IMR-90 (cell line): Measurements from ENCODE around the gene GBE1. TPM values are rescaled to one million over a fixed set of nuclear protein-coding genes. Genes with fewer than 3 reads are reported as not detected.

Experiments
- ATAC-seq: fragments of 200-7000 bp; cut with Tn5 transposase; 2 replicates; pipeline ENCODE4 v1.9.1; 2020; ENCODE audit warnings: low read depth, mild to moderate bottlenecking, moderate library complexity
- BruUV-seq: library from RNA; stranded (reverse); fragments of 400-500 nt; replicated peaks from 2 replicates; lab custom pipeline; 2021; lab: Mats Ljungman, UMichigan
- CTCF ChIA-PET: fragments of 300-600 bp; formaldehyde crosslinking; extraction: SDS; loops from one replicate; lab custom pipeline; 2021; ENCODE audit warnings: antibody characterized with exemption; lab: Yijun Ruan, JAX
- POLR2A ChIA-PET: fragments of 300-600 bp; sonication (Branson Sonifier 250); formaldehyde crosslinking; loops from one replicate; lab custom pipeline; 2022; ENCODE audit warnings: antibody characterized with exemption; ENCODE audit not compliant: unreplicated experiment; lab: Charles Lee
- DNase-seq: peaks from one replicate; pipeline ENCODE4 v3.0.0; 2013
- H2AFZ ChIP-seq: replicated peaks from 2 replicates; pipeline ENCODE3; 2013; ENCODE audit warnings: low read length, mild to moderate bottlenecking; ENCODE audit not compliant: poor library complexity
- H2AK5ac ChIP-seq: 2 replicates; pipeline ENCODE4 v1.6.1; 2013; ENCODE audit warnings: low read depth, low read length, inconsistent platforms
- H2AK9ac ChIP-seq: replicated peaks from 2 replicates; pipeline ENCODE3; 2013; ENCODE audit warnings: mild to moderate bottlenecking, low read depth, low read length, moderate library complexity; ENCODE audit not compliant: poor library complexity
- H2BK120ac ChIP-seq: 2 replicates; pipeline ENCODE4 v1.6.1; 2013; ENCODE audit warnings: low read depth, low read length, inconsistent platforms
- H2BK15ac ChIP-seq: 3 replicates; pipeline ENCODE4 v1.6.1; 2013; ENCODE audit warnings: low read depth, low read length, inconsistent platforms
- H2BK20ac ChIP-seq: 2 replicates; pipeline ENCODE4 v1.6.1; 2013; ENCODE audit warnings: low read depth, mild to moderate bottlenecking, inconsistent platforms, low read length, moderate library complexity
- H2BK5ac ChIP-seq: 2 replicates; pipeline ENCODE4 v1.6.1; 2013; ENCODE audit warnings: mild to moderate bottlenecking, low read depth, low read length, inconsistent platforms; ENCODE audit not compliant: poor library complexity, severe bottlenecking
- H3K14ac ChIP-seq: replicated peaks from 2 replicates; pipeline ENCODE4 v1.6.1; 2013; ENCODE audit warnings: low read depth, low read length, inconsistent platforms
- H3K18ac ChIP-seq: 2 replicates; pipeline ENCODE4 v1.6.1; 2013; ENCODE audit warnings: low read depth, low read length, control low read depth
- H3K23ac ChIP-seq: 2 replicates; pipeline ENCODE4 v1.6.1; 2013; ENCODE audit warnings: low read depth, low read length, inconsistent platforms
- H3K27ac ChIP-seq: 2 replicates; pipeline ENCODE4 v1.5.1; 2013; ENCODE audit warnings: mild to moderate bottlenecking, control low read depth, low read length; ENCODE audit not compliant: insufficient read depth
- H3K27me3 ChIP-seq: 2 replicates; pipeline ENCODE4 v1.6.1; 2013; ENCODE audit warnings: low read length; ENCODE audit not compliant: control insufficient read depth, insufficient read depth
- H3K36me3 ChIP-seq: 2 replicates; pipeline ENCODE4 v1.6.1; 2013; ENCODE audit warnings: low read length, mixed read lengths; ENCODE audit not compliant: control insufficient read depth, insufficient read depth
- H3K4ac ChIP-seq: 2 replicates; pipeline ENCODE4 v1.6.1; 2013; ENCODE audit warnings: low read depth, low read length, inconsistent platforms
- H3K4me1 ChIP-seq: 2 replicates; pipeline ENCODE4 v1.6.1; 2013; ENCODE audit warnings: low read length, mixed read lengths; ENCODE audit not compliant: control insufficient read depth, insufficient read depth
- H3K4me2 ChIP-seq: 2 replicates; pipeline ENCODE4 v1.6.1; 2013; ENCODE audit warnings: low read depth, mild to moderate bottlenecking, control low read depth, low read length, moderate library complexity
- H3K4me3 ChIP-seq: 2 replicates; pipeline ENCODE4 v1.5.1; 2013; ENCODE audit warnings: low read depth, mild to moderate bottlenecking, control low read depth, low read length, moderate library complexity; ENCODE audit not compliant: insufficient read depth
- H3K56ac ChIP-seq: 2 replicates; pipeline ENCODE4 v1.6.1; 2013; ENCODE audit warnings: low read length, inconsistent platforms; ENCODE audit not compliant: insufficient read depth; ENCODE audit errors: extremely low read depth
- H3K79me1 ChIP-seq, 2 experiments: 2 replicates each; pipeline ENCODE4 v1.6.1; 2013; ENCODE audit warnings: low read length in 2 of 2, inconsistent platforms in 1 of 2, low read depth in 1 of 2
- H3K9ac ChIP-seq: 2 replicates; pipeline ENCODE4 v1.6.1; 2013; ENCODE audit warnings: low read depth, low read length, control low read depth
- H3K9me1 ChIP-seq: 2 replicates; pipeline ENCODE4 v1.6.1; 2013; ENCODE audit warnings: low read length, inconsistent platforms; ENCODE audit not compliant: insufficient read depth
- H3K9me3 ChIP-seq: 2 replicates; pipeline ENCODE4 v1.6.1; 2013; ENCODE audit warnings: low read length; ENCODE audit not compliant: control insufficient read depth, insufficient read depth
- H4K20me1 ChIP-seq: 2 replicates; pipeline ENCODE4 v1.6.1; 2013; ENCODE audit warnings: low read length, inconsistent platforms; ENCODE audit not compliant: insufficient read depth
- H4K5ac ChIP-seq: 2 replicates; pipeline ENCODE4 v1.6.1; 2013; ENCODE audit warnings: mild to moderate bottlenecking, low read depth, low read length, control low read depth
- H4K8ac ChIP-seq, 2 experiments: 2 replicates each; pipeline ENCODE4 v1.6.1; 2013; ENCODE audit warnings: low read depth in 2 of 2, low read length in 2 of 2, control low read depth in 1 of 2, inconsistent platforms in 1 of 2
- H4K91ac ChIP-seq: 2 replicates; pipeline ENCODE4 v1.6.1; 2013; ENCODE audit warnings: low read depth, low read length, inconsistent platforms; ENCODE audit not compliant: insufficient read depth
- RAD21 ChIP-seq: IDR thresholded peaks from 2 replicates; pipeline ENCODE4 v1.6.1; 2012; ENCODE audit warnings: low read length, improper control_type of control experiment
- WGBS, 2 experiments: methylation state at CpG; one replicate each; pipeline versions ENCODE4 v1.1.5 to v1.1.7; 2013; ENCODE audit warnings: missing lambda C conversion rate in 2 of 2; ENCODE audit not compliant: insufficient read length in 1 of 2; ENCODE audit errors: extremely low coverage in 2 of 2; 5-methylcytosine and 5-hydroxymethylcytosine counted together
- dilution Hi-C: fragments of 300-500 bp; cut with HindIII; formaldehyde crosslinking; loops from one replicate; pipeline ENCODE4 v1.14.3; 2018; ENCODE audit warnings: low sequenced_read_pairs; ENCODE audit not compliant: unreplicated experiment
- in situ Hi-C: fragments of 300-500 bp; cut with MboI; formaldehyde crosslinking; loops from 3 replicates; pipeline ENCODE4 v1.14.3; 2019; ENCODE audit warnings: low sequenced_read_pairs, inconsistent platforms, mixed read lengths
- intact Hi-C: fragments of 100-400 bp; cut with micrococcal nuclease; formaldehyde crosslinking; loops from 2 replicates; pipeline ENCODE4 v1.10.0; 2022
- polyA plus RNA-seq, 3 experiments: library from polyadenylated mRNA; depleted of rRNA; stranded (reverse); fragments of >200 nt; gene quantifications; 2 replicates each; pipeline ENCODE4 v1.2.3, GENCODE V29; 2012; ENCODE audit warnings: low replicate concordance in 1 of 3
- total RNA-seq: library from RNA; depleted of rRNA; stranded (reverse); fragments of >200 nt; gene quantifications from 2 replicates; pipeline ENCODE4 v1.2.3, GENCODE V29; 2012

GBE1 gene
- total and polyA plus RNA-seq, 2 of the 4 experiments (the other 2 are of a cell fraction) = 36.7 to 90.3 TPM

- in situ Hi-C loops = no loop called here
- no peak overlapping the region for H2AFZ ChIP-seq
- no peaks in the 10 kb centered on the region for H4K20me1 ChIP-seq
- no peak for ATAC-seq
- no peak overlapping the region for H2BK20ac ChIP-seq
- no peak overlapping the region for H3K9ac ChIP-seq
- H2AK5ac ChIP-seq = no peak overlapping the region
- H3K79me1 ChIP-seq = peaks cover 38 to 66% of the 10 kb centered on the region in 2 experiments
- no CpG with 5 or more reads among the region's 5 CpGs for WGBS, 2 experiments
- H3K4me3 ChIP-seq = no peak overlapping the region
- ChIA-PET CTCF (interaction anchor here (1.2 kb wide), 1 partner anchor 11 kb away, joined by 6 read pairs; no protein-coding TSS in a partner anchor), POLR2A (no interaction called here)
- TF ChIP-seq RAD21 = no peak
- intact Hi-C loops = no loop called here
- no peak for DNase-seq
- H3K14ac ChIP-seq = no peak overlapping the region
- no peak overlapping the region for H2AK9ac ChIP-seq
- dilution Hi-C loops = no loop called here
- H2BK120ac ChIP-seq = no peak overlapping the region
- peaks cover 6% of the 10 kb centered on the region for H3K4me1 ChIP-seq
- H3K9me1 ChIP-seq = no peaks in the 10 kb centered on the region; the same call in 1 of the 2 replicates
- H4K8ac ChIP-seq = no peak overlapping the region
- no peak overlapping the region for H3K4me2 ChIP-seq
- H4K5ac ChIP-seq = no peak overlapping the region; the same call in 1 of the 2 replicates
- H3K9me3 ChIP-seq = no peaks in the 10 kb centered on the region
- no peak overlapping the region for H2BK15ac ChIP-seq
- H3K4ac ChIP-seq = no peak overlapping the region
- H3K18ac ChIP-seq = no peak overlapping the region
- no peak overlapping the region for H4K91ac ChIP-seq
- H3K36me3 ChIP-seq = no peaks in the 10 kb centered on the region
- no TSS peak for BruUV-seq
- no peak overlapping the region for H3K27ac ChIP-seq
- peak overlapping the region; percentile 15; the same call in 1 of the 2 replicates for H3K23ac ChIP-seq
- H3K56ac ChIP-seq = no peak overlapping the region
- no peak overlapping the region for H2BK5ac ChIP-seq
- no peaks in the 10 kb centered on the region for H3K27me3 ChIP-seq
These were observed 26.1 kb downstream of the GBE1 start for GRCh38 chr3:81735334-81735733.
